Hematopoietic multipotent progenitor cell (in vitro differentiated cells): ENCODE data around the gene SIL1. TPM values are rescaled to one million over a fixed set of nuclear protein-coding genes. Genes with fewer than 3 reads are reported as not detected.
A peak's percentile ranks its signal among the peaks of the same experiment; 100 is the strongest.

Experiments used
- DNase-seq, 3 donors: peaks; one replicate each; pipeline ENCODE4 v3.0.0-alpha.2; 2011 to 2015; ENCODE audit warnings: low read depth in 2 of 3, low spot score in 2 of 3
- total RNA-seq: library from RNA; depleted of rRNA; stranded (reverse); fragments of >200 nt; gene quantifications from one replicate; pipeline ENCODE4 v1.2.3, GENCODE V29; 2012

SIL1 gene
- total RNA-seq, 1 donor, result 105 TPM

DNA sequence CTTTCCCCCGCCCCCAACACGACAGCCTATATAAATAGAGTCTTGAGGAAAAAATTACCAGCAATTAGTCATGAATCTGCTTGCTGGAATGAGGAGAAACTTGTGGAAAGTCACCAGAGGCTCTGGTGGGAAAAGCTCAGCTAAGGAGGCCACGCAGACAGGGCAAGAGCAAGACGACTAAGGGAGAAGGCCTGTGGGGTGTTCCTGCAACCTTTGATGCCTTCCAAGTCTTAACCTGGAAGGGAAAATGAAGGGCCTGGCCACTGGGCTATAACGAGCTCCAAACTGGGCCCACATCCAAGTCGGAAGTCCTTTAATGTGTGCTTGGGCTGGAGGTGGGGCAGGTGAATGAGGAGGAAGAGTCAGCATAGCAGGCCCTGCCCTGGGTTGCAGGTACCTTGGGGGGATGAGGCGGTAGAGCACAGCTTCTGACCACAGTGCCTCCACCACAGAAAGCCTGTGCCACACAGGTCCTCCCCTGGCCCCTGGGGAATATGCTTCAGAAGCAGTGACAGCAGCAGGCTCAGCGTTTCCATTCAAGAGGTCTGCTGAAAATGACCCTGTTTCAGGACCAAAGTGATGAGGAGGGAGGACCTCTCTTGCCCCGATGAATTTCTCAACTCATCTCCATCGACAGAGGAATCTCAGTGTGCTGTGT, 230.2 kb downstream of the SIL1 start:
- DNase-seq, result no peak

DNA sequence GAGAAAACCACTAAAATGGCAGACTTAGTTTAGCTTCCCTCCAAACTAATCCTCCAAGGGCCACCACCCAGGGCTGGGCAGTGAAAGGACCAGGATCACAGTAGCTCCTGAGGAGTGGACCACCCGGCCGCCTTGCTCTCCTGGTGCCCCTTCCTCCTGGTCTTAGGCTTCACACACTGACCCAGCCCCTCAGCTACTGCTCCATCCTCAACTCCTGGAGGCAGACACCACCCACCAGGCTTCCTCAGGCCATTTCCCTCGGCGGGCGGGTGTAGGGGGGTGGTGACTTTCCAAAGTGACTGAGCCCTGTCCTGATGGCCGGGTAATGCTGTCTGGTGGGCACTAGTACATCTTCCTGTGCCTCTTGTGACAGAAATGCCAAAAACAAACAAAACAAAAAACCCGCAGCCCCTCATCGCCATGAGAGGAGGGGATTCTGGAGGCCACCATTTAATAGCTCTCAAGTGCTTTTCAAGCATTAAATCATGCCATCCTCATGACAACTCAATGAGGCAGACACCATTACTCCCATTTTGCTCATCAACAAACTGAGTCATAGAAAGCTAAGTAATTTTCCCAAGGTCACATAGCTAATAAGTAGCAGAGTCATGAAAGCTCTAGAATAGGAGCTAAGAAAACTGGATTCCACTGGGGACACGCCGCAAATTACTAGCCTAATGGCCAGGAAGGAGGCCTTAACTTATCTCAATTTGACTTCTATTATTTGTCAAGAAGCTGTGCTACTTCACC, 231.8 kb downstream of the SIL1 start:
- no peak for DNase-seq

DNA sequence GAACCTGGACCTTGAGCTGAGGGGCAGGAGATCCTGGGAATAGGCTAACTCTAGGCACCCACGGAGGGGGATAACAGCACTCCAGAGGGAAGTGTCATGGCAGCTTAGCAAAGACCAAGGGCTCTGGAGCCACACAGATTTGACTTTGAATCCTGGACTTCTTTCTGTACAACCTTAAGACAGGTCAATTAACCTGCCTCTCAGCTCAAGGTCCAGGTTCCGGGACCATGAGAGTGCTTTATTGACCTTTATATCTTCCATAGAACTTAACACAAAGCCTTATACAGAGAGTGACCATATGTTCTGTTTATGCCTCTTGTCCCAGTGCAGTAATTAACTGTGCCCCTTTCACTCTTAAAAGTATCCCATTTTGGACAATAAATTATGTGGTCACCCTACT, 232.5 kb downstream of the SIL1 start:
- DNase-seq, result no peak

DNA sequence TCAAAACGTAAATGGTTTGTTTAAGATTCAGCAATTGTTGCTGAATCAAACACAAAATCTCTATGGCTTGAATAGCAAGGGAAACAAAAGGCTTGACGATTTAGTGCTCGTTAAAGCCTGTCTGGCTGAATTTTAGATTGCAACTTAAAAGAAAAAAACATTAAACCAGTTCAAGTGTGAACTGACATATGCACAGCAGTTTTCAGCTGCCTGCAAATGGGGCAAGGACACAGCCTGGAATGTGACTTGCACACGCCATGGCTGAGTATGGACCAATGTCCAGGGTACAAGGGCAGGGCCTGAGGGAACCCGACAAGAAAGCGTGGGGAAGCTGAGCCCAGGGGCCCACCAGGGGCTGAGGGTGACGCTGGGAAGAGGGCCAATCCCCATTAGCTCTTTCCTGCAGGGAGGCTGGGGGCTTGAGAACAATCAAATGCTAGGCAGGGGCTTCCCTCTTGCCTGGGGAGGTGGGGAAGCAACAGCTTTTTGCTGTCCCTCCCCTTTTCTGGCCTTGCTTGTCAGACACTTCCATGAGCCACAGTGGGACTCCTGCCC, 233.4 kb downstream of the SIL1 start:
- no peak for DNase-seq

DNA sequence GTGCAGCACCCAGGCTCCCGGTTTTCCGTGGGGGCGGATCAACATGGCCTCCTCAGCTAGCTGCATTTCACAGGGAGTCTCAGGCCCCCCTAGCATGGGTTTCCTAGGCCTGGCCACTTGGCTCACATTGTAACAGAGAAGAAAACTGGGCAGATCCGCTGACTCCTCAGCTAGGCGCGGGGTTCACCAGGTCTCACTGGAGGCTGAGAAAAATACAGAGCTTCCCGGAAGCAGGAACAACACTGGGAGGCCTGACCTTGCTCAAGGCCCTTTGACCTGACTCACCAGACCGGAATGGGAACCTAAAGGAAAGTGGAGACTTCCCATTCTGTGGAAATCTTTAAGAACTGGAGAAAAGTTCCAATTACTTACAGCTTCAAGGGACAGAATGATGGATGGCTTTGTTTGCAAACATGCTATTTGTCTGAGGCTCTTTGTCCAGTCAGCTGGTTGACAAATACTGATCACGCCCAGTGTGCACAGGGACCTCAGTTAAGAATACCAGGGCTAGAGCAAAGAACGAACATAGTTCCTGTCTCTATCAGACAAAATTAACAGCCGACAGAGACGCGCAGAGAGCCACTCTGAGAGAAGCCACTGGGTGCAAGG, 234.3 kb downstream of the SIL1 start:
- DNase-seq, result no peak

DNA sequence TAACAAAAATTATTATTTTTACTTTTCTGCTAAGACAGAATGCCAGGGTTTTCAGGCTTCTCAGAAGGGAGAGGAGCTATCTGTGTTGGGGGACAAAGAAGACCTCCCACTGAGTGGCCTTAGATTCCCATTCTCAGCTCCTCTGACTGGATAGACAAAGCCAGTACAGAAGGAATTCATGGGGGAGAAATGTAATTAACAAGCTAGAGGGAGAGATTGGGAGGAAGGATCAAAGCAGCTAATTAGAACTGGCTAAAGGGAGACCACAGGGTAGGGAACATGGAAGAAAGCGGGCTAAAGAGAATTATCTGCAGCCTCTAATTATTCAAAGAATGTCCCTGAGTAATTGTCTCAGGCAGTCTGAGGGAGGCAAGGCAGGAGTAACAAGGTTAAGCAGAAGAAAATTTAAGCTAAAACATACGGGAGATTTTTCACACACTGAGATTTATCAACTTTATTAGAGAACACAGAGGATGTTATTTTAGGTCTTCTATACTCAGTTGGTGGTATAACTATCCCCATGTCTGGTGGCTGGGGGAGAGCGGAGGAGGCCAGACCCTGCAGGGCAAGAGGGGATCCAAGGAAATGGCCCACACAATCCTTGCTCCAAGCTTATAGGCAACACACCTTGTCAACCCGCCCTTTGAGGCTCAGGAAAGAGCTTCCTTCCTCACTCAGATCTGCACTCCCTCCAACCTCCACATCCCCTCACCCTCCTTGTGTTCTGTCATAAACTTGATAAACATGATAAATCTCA, 235.4 kb downstream of the SIL1 start:
- DNase-seq, result no peak

DNA sequence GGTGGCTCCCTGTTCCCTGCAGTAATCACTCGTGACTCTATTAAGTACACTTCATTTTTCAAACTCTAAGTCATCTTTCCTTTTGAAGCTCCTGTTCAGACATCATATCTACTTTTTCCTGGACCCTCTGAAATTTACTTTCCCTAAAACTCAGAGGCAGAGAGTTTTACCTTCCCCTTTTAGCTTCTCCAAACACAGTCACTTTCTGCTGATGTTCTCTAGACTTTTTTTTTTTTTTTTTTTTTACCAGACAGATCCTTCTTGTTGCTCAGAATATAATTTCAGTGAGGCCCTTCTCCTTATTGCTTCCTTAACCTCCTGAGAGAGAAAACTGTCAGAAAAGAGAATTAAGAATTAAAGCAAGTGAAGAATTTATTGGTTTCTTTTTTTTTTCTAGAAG, 236.4 kb downstream of the SIL1 start:
- DNase-seq, result no peak

DNA sequence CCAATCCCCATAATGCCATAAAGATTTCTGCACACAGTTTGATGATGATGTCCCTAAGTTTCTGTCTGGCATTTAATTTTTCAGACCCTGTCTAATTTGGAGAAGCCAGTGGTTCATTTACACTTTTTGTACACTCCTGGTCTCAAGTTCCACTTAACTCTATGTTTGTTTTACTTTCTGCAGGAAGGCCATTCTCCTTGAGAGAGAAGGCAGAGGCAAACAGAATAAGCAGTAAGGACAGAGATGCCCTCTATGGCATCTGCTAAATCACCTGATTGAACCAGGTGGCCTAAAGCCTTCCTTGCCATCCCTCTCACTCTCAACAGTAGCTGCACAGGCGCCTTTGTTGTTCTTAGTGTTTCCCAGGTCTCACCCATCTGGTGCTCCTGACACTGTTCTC, 236.9 kb downstream of the SIL1 start:
- no peak for DNase-seq

DNA sequence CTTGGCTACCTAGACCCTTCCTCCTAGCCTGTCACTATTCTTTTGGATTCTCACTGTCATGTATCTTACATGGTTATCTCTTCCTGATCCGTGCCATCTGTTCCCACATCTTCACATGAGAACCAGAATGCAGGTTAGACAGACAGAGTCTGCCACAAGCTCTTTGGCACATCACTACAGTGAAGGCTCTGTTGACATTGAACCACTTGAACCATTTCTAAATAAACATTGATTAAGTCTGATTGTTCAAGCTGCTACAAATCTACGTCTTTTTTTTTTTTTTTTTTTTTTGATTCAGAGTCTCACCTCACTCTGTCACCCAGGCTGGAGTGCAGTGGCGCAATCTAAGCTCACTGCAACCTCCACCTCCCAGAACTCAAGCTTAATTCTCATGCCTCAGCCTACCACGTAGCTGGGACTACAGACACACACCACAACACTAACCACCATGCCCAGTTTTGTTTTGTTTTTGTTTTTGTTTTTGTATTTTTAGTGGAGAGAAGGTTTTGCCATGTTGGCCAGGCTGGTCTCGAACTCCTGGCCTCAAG, 237.9 kb downstream of the SIL1 start:
- DNase-seq, result no peak

DNA sequence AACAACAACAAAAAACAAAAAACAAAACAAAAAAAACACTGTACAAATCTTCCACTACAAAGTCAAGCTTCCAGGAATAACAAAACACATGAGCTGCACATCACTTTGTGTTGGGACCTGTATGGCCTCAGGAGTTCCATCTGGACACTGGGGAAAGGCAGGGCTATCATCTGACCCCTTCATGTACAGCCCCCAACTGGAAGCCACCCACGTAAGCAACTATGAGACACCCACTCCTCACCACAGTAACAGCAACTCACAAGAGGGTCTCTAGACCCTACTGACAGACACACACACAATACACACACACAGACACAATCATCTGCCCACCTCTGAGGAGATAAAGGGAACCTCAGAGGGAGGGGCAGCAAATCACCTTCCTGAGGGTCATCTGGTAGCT, 241.4 kb downstream of the SIL1 start:
- no peak for DNase-seq

DNA sequence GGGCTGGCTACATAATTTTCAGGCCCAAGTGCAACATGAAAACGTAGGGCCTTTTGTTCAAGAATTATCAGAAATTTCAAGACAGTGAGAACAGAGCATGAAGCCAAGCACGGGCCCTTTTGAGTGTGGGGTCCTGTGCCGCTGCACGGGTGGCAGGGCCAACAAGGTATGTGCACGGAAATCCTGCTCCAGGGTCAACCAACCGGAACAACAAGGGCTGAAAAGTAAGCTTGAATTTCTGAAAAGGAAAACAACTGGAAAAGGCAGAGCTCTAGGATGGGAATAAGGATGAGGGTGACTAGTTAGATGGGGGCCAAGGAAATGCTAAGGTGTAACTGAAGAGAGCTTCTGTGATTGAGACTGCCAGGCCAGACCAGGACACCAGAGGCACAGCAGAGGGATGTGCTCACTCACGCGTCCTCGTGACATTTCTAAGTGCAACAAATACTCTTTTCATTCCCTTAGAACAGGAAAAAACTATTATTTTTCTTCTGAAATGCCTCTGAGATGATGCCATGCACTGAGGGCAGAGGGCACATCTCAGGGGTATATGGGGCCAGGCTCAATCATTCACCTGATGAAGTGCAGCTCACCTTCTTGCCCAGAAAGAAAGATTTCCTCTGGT, 242.4 kb downstream of the SIL1 start:
- DNase-seq, result no peak

DNA sequence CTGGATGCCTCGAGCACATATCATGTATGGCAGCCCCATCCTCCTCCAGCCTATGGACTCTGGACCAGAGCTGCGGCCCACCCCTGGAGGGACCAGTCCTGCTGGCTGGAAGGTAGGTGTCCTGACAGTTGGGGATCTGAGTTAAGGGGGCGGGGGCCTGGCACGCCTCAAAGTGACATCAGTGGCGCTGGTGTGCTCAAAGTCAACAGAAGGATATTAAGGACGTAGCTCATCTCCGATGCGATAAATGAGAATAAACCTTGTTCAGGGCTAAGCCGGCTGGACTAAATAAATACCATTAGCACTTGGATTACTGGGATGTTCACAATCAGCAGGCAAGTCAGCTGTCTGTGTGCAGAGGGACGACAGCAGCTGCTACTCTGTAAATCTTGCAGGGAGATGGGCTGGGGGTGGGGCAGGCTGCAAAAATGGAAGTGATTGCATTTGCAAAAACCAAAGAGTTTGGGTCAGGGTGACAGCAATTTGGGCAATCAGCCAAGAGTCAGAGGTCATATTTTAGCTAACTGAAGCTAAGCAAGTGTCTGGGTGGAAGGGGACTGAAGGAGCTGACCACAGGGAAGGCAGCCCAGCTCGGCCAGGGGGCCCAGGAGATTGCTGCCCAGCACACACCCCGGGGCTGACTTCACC, 243.0 kb downstream of the SIL1 start:
- DNase-seq, result no peak

DNA sequence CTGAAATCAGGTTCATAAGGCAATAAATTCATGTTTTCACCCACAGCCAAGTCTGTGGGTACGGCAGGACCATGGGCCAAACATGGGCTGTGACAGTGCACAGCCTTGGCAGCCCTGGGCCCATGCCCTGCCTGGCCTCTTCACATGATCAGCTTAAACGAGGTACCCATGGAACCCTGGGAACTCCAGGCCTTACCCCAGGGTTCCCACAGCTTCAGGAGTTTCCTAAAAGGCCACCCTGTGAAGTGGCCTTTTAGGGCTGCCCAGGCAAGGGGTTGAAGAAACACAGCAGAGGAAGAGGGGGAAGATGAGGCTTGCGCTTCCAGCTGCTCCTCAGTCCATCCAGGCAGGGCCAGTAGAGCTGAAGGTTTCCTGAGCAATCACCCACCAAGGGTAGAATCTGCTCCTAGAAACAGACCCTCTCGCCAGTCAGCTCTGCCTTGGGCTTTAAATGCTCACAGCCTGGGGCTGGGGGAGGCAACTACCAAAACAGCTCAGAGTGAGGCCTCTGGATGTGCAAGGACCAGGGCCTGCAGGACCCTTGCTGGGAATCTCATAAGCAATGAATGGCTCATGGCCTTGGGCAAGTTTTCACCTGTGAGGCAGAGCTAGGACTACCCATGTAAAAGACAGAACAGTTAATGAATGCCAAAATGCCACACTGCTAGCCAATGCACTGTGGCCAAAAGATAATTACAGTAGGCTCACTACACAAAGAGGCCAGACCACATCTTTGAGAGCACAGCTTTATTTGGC, 243.7 kb downstream of the SIL1 start:
- no peak for DNase-seq

DNA sequence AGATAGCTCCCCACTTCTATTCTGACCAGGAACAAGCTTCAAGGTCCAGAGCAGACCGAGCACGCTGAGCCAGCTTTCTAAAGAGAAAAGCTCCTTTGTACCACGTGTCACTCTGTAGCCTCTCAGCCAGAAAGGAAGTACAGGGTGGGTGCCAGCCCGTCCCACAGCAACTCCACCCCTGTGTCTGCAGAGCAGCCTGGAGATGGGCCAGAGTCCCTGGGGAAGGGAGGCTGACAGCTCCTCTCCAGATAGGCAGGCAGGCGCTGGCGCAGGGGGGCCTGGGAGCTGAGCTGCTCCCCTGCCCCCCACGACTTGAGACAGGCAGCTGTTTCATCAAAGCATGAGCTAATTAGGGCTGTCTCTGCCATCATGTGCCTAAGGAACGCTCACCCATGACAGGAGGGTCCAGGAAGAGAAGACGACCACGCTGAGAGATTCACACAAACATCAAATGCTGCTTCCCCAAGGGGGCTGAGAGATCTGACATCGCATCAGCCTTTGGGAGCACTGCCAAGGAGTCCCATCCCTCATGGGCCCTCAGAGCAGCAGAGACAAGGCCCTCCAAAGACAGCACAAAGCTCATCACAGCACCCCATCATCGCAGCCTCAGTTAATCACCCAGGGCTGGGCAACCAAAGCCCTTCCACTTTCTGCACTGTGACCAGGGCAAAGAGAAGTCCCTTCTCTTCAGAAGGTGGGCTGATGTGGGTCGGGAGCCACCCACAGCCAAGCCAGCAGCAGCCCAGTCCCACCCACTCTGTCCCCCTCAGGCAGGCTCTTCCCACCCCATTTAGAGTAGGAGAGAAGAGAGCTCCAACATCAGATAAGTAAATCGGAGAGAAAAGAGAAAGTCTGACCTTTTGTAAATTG, 244.5 kb downstream of the SIL1 start:
- DNase-seq, result peak in 2 of 3 donors; percentile 48 to 66

DNA sequence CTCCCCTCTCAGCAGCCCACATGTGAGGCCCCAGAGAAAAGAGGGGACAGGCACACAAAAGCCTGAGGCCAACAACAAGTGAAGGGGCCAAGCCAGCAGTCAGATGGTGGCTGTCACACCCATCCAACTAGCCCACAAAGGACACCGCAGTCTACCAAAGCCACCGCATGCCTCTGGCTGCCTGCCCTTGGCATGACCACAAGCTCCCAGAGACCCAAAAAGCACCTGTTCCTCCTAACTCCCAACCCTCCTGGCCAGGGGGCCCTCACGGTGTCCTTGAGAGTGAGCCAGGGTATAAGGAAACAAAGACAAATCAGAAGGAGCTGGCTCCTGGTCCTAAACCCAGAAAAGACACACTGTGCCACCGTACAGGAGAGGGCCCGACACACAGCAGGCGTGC, 245.2 kb downstream of the SIL1 start:
- peak in 2 of 3 donors; percentile 26 to 41 for DNase-seq

DNA sequence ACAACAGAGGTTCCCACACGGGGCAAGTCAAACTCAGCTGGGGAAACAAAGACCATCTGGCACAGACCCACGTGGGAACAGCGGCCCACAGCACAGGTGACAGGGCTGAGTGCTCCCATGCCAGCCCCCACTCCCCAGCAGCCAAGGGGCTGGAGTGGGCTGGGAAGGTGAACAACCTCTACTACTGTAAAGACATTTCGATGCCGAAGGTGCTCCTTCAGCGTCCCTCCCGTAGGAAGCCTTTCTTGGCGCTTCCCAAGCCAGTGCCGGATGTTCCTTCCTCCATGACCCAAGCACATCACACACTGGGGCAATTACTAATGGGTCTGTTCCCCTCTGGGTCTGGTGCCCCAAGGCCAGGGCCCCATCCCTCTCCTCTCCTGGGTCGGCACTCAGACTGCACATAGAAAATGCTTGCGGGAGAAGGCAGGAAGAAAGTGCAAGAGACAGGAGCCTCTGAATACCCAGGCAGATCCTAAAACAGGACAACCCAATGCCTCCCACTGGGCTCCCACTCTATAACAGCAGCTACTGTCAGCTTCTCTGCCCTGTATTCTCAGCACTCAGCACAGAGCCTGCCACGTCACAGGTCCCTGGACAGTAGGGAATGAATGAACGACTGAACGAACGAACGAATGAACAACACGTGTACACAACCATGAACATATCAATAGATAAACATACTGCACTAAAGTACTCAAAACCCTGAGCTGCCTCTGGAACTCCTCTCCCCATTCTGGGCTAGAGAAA, 246.0 kb downstream of the SIL1 start:
- DNase-seq, result no peak
